ENCODE data around the gene ACIN1.

- TF ChIP-seq EZH2 (IDR thresholded peaks at IDR 0.05; ENCODE audit: low read depth) (no peak), CTCF (conservative IDR thresholded peaks at IDR 0.05) (no peak)
Measured at GRCh38 chr14:23018107-23018506, 76.8 kb downstream of the ACIN1 start.
